ENCODE data around the gene CTSL.

- TF ChIP-seq BHLHE40 (IDR thresholded peaks at IDR 0.05; ENCODE audit: borderline replicate concordance) (no peak), ARNT (IDR thresholded peaks at IDR 0.05) (no peak), FOXM1 (IDR thresholded peaks at IDR 0.05; ENCODE audit: borderline replicate concordance) (no peak), SUZ12 (IDR thresholded peaks at IDR 0.05) (no peak), TARDBP (IDR thresholded peaks at IDR 0.05) (no peak), ELF4 (IDR thresholded peaks at IDR 0.05) (no peak), ZNF384 (IDR thresholded peaks at IDR 0.05) (no peak), LEF1 (IDR thresholded peaks at IDR 0.05; ENCODE audit: borderline replicate concordance) (no peak), SP1 (IDR thresholded peaks at IDR 0.05) (no peak), NFRKB (IDR thresholded peaks at IDR 0.05) (no peak)
Observed at GRCh38 chr9:87708986-87709728, 16.8 kb upstream of the CTSL start.
